GM21737 (cell line): ENCODE data around the gene ARX.

Source experiments
- ATAC-seq: cut with Tn5 transposase; IDR thresholded peaks from one replicate; pipeline ENCODE4 v1.9.1; 2021; ENCODE audit warnings: mild to moderate bottlenecking, moderate library complexity; ENCODE audit not compliant: unreplicated experiment

ARX gene

GRCh38 chrX:25001808-25002660 is 13.7 kb downstream of the ARX start:
- no peak for ATAC-seq

- ATAC-seq = no peak
Measured at GRCh38 chrX:24999511-24999910, 16.3 kb downstream of the ARX start.

GRCh38 chrX:24996096-24996709 is 19.6 kb downstream of the ARX start:
- no peak for ATAC-seq

GRCh38 chrX:24993879-24994278 is 21.9 kb downstream of the ARX start:
- ATAC-seq = no peak

- ATAC-seq = no peak
Measured at GRCh38 chrX:24990535-24990934, 25.2 kb downstream of the ARX start.

GRCh38 chrX:24988314-24988713 is 27.5 kb downstream of the ARX start:
- ATAC-seq = no peak

GRCh38 chrX:24987731-24988130 is 28.0 kb downstream of the ARX start:
- ATAC-seq = no peak

- ATAC-seq = no peak
Measured at GRCh38 chrX:24985120-24985519, 30.6 kb downstream of the ARX start.

GRCh38 chrX:24983931-24984330 is 31.8 kb downstream of the ARX start:
- no peak for ATAC-seq

GRCh38 chrX:24982306-24982965 is 33.3 kb downstream of the ARX start:
- ATAC-seq = no peak

- ATAC-seq = no peak
Measured at GRCh38 chrX:24981030-24981429, 34.7 kb downstream of the ARX start.

- ATAC-seq = no peak
Measured at GRCh38 chrX:24979081-24979480, 36.7 kb downstream of the ARX start.

- no peak for ATAC-seq
Measured at GRCh38 chrX:24969812-24970211, 46.0 kb downstream of the ARX start.

GRCh38 chrX:24965372-24965771 is 50.4 kb downstream of the ARX start:
- ATAC-seq = no peak

GRCh38 chrX:24963823-24964222 is 51.9 kb downstream of the ARX start:
- no peak for ATAC-seq

- no peak for ATAC-seq
Measured at GRCh38 chrX:24961809-24962208, 54.0 kb downstream of the ARX start.

GRCh38 chrX:24956828-24957227 is 58.9 kb downstream of the ARX start:
- no peak for ATAC-seq

GRCh38 chrX:24955372-24955930 is 60.3 kb downstream of the ARX start:
- no peak for ATAC-seq

- no peak for ATAC-seq
Measured at GRCh38 chrX:24954732-24955131, 61.0 kb downstream of the ARX start.
